Jurkat, Clone E6-1 (cell line): ENCODE measurements around the gene ZNF599. TPM values are rescaled to one million over a fixed set of nuclear protein-coding genes. Genes with fewer than 3 reads are reported as not detected.
"Not testable (repeated sequence)": the region's sequence is repeated elsewhere in the genome, so short reads cannot be mapped to it uniquely, and the experiment has no call there.

Source experiments
- DNase-seq: peaks from one replicate; pipeline ENCODE4 v3.0.0-alpha.2; 2011; ENCODE audit warnings: low read depth, low spot score
- H3K4me3 ChIP-seq: 2 replicates; pipeline ENCODE4 v1.5.1; 2011; ENCODE audit warnings: mild to moderate bottlenecking, low read length, control low read depth, moderate library complexity
- polyA plus RNA-seq: library from polyadenylated mRNA; unstranded; fragments of >200 nt; gene quantifications from one replicate; pipeline ENCODE4 v1.2.1, GENCODE V29; 2012; ENCODE audit warnings: missing spikeins; ENCODE audit not compliant: insufficient read length, insufficient read depth

Gene ZNF599
- polyA plus RNA-seq = 4.5 TPM

DNA sequence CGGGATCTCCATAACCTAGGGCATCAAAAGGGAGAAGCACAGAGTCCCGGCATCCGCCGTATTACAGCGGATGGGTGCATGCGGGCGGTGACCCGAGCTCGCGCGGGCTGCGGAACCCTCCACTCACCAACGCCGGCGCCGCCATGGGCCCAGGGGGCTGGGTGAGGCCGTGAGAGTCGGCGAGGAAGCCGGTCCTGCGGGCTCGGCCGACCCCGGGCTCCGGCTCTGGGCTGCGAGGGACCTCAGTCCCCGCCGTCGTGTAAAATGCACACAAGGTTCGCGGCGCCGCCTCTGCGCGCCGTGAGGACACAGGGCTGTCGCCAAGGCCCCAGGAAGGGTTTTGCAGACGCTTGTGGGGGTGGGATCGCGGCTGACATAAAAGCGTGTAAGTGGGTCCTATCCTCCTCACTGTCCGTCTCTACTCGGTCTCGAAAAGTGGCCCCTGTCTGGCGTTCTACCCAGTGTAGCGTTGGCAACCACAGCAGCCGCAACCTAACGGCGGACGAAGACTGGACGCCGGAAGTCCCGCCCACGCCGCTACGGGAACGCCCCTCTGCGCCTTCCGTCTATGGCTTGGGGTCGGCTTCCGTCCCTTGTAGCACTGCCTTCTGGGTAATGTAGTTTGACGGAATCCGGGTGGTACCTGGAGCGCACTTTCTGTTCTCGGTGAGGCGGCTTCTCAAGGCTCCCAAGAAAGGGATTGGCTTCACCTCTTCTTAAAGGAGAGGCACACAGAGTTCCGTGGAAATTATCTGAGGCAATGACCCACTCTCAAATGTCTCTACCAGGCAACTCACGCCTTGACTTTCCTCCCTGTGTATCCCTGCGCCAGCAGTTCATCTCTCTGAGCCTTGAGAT is at the start of gene ZNF599:
ZNF599 (minus strand) TSS at position 519 of the 858 bp plus-strand sequence; CDS start at position 145, 374 bp downstream.
- H3K4me3 ChIP-seq = peak within 1 kb of the TSS; percentile 80
- DNase-seq = peak; percentile 87

DNA sequence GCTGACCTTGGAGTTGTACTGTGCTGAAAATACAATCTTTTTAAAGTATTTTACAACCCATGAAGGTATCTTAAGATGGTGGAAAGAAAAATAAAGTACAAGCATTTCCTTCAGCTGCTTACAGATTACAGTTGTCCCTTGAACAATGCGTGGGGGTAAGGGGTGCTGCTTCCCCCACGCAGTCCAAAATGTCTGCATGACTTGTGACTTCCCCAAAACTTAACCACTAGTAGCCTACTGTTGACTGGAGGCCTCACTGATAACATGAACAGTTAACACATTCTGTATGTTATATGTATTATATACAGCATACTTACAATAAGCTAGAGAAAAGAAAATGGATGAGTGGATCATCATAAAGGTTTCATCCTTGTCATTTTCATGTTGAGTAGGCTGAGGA is 45.3 kb upstream of the ZNF599 start:
- DNase-seq = no peak
- no peak overlapping the region for H3K4me3 ChIP-seq

DNA sequence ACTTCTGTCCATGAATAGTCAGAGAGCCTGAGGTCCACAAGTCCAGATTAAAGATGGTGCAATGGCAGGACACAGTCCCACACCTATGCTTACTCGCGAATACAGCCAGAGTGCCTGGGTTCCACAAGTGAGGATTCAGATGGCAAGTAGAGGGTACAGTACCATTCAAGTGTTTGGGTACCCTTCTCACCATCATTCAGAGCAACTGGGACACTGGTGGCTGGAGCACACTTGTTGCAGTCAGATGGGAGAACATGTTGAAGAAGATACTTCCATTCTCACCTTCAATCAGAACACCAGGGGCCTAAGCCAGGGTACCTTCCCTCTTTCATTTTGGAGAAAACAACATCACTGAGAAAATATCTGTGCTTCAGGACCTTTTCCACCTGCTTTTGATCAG is 43.7 kb upstream of the ZNF599 start:
- no peak for DNase-seq
- no peak overlapping the region for H3K4me3 ChIP-seq

DNA sequence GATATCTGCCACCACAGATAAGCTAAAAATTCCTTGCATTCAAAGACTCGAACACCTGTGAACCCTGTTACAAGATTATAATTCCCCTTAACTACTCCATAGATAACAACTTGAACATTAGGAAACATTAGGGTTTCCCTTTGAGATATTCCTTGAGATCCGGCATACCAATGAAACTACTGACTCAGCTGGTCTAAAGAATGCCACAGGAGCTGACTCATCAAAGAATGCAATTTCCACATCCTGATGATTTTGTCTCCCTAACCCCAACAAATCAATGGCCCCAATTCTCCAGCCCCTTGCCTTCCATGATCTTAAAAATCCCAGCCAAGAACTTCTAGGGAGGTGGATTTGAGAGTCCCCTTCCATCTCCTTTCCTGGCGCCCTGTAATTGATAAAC is 35.6 kb upstream of the ZNF599 start:
- no peak for DNase-seq
- H3K4me3 ChIP-seq = no peak overlapping the region

DNA sequence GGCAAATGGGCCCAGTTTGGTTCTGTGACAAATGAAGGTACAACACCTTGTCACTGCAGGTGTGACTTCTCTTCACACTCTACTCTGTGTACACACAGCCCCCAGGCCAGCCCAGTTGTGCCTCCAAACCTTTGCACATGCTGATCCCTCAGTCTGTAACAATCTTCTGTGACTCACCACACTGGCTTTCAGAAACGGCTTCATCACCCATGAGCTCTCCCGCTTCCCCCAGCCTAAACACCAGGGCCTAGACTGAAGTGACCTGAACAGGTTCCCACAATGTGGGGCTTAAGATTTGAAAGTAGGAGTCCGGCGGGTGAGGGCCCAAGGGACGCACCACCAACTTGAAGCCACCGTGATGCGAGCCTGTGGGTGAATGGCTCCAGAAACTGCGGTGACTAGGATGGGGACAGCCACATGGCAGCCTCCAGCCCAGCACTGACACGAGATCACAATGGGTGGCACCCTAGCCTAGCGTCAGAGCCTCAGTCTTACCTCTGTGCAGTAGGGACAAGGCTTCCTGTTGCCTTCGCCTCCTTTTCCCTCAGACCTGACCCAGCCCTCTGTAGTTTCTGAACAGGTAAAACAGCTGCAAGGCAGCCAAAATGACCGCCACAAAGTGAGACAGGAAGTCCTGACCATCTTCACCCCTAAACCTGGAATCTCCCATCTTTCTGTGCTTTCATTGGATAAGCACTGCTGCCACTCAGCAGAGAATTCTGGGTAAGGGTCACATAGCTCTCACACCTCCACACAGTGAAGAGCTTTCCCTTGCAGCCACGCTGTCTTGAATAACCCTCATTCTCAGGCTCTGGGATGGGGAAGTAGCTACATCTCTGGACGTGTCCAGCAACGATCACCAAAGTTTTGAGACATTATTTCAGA is 34.2 kb upstream of the ZNF599 start:
- H3K4me3 ChIP-seq = no peak overlapping the region
- no peak for DNase-seq

DNA sequence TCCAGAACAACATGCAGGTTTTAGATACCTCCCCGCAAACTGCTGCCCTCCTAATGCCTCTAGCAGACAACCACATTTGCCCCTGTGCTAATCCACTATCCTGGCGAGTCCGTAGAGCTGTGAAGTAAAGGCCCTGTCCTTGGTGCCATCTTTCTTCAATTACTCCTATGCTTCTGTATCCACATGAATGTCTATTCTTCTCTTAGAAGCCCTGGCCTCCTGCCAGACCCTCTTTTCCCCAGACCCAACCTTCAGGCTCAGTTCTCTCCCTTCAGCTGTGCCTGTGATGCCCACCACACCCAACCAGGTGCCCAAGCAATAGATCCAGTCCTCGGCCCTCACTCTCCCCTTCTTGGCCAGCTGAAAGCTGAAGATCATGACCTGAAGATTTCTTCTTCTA is 31.1 kb upstream of the ZNF599 start:
- DNase-seq = no peak
- no peak overlapping the region for H3K4me3 ChIP-seq

DNA sequence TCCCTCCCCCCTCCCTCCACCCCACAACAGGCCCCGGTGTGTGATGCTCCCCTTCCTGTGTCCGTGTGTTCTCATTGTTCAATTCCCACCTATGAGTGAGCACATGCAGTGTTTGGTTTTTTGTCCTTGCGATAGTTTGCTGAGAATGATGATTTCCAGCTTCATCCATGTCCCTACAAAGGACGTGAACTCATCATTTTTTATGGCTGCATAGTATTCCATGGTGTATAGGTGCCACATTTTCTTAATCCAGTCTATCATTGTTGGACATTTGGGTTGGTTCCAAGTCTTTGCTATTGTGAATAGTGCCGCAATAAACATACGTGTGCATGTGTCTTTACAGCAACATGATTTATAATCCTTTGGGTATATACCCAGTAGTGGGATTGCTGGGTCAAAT is 23.9 kb upstream of the ZNF599 start:
- DNase-seq, H3K4me3 ChIP-seq: not testable (repeated sequence)

DNA sequence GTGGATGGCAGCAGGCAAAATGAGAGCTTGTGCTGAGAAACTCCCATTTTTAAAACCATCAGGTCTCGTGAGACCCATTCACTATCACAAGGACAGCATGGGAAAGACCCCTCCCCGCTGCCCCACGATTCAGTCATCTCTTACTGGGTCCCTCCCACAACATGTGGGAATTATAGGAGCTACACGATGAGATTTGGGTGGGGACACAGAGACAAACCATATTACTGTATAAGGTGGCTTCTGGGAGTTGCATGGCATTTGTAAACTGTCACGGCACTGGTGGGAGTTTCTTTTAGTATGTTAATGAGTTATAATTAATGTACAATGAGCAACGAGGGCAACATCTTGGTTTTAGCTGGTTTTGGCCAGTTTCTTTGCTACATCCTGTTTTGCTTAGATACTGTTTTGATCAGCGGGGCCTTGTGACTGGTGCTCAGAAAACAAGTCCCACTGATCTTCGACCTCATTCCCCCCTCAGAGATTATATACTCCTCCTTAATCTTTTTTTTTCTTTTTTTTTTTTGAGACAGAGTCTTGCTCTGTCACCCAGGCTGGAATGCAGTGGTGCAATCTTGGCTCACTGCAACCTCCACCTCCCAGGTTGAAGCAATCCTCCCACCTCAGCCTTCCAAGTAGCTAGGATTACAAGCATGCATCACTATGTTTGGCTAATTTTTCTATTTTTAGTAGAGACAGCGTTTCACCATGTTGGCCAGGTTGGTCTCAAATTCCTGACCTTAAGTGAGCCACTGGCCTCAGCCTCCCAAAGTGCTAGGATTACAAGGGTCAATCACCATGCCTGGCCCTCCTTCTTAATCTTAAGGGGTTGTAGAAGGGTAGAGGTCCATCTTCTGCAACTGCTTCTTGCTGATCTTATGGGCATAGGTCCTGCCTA is 21.3 kb upstream of the ZNF599 start:
- no peak for DNase-seq
- H3K4me3 ChIP-seq = no peak overlapping the region

DNA sequence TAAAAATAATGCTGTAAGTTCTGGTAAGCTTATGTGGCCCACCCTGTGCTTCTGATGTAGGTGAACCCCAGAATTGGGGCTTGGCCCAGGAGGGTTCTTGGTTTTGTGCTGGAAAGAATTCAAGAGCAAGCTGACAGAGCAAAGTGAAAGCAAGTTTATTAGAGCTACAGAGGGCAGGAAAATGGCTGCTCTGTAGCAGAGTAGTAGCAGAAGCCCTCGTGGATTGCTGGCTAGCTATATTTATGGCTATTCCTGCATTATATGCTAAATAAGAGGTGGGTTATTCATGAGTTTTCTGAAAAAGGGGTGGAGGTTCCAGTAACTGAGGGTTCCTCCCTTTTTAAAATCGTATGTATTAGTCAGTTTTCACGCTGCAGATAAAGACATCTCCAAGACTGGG is 20.6 kb upstream of the ZNF599 start:
- no peak overlapping the region for H3K4me3 ChIP-seq
- no peak for DNase-seq

DNA sequence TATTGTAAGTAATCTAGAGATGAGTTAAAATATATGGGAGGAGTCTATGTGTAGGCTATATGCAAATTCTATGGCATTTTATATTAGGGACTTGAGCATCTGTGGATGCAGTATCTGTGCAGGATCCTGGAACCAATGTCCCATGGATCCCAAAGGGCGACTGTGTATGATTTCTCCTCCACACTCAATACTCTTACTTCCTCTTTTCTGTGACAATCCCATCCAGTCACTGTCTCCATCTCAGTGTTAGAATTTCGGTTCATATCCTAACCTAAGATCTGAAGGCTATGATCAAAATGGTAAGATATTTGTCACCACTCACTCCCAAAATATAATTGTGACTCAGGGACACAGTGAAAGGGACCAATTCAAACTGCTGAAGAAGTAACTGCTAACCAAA is 15.1 kb upstream of the ZNF599 start:
- H3K4me3 ChIP-seq = no peak overlapping the region
- DNase-seq = no peak

DNA sequence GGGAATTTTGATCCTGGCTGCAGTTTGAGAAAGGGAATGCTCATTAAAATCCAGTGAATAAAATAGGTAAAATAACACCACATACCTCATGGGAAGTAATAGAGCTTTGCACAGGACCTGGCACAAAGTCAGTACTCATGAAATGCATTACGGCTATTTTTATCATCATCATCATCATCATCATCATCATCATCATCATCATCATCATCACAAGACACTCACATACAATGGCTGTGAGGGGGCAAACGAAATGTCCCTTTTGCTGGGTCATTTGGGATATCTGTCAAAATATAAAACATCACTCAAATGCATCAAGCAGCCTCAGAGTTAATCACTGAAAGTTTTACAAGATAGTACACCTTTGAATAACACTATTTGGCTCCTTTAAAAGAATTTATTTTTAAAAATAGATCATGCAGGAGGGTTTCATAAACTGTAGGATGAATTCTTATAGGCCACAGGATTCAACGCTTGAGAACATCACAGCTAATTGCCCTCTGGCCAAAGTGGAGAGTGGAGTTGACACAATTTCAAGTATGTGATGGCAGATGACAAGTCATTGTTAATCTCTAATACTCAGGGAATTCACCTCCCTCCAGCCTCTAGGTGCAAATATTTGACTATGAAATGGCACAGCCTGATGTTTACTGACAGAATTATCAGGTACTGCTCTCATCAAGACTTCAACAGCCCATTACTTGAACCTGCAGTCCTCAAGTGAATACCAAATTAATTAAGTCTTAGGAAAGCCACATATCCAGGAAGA is 14.2 kb upstream of the ZNF599 start:
- DNase-seq = no peak
- H3K4me3 ChIP-seq = no peak overlapping the region

DNA sequence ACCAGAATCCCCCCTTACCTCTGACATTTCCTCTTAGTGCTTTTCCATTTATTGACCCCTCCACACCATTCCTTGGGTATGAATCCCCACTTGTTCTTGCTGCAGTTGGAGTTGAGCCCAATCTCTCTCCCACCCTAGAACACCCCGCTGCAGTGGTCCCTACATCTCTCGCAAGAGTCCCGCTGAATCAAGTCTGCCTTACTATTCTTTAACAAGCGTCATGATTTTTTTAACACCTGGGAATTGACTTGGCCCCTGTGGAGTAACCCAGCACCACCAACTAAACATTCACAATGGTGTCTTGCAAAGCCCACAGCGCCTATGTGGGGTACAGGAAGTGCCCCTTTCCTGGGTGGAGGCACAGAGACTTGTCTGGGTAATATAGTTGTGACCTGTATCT is 13.2 kb upstream of the ZNF599 start:
- DNase-seq = no peak
- H3K4me3 ChIP-seq = no peak overlapping the region

DNA sequence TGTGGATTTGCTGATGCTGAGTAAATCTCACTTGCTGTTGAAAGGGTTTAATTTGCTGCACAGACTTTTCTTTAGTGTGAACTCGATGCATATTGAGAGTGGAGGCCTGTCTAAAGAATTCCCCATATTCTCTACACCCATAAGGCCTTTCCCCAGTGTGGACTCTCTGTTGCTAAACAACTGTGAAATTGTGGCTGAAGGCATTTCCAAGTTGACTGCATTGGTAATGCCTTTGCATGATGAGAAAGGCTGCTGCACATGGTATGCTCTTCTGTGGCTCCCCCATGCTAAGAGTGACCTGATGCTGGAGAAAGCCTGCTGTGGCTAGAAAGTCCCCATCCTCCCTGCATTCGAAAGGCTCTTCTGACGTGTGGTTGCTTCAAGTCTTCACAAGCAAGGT is 6.6 kb upstream of the ZNF599 start:
- no peak for DNase-seq

DNA sequence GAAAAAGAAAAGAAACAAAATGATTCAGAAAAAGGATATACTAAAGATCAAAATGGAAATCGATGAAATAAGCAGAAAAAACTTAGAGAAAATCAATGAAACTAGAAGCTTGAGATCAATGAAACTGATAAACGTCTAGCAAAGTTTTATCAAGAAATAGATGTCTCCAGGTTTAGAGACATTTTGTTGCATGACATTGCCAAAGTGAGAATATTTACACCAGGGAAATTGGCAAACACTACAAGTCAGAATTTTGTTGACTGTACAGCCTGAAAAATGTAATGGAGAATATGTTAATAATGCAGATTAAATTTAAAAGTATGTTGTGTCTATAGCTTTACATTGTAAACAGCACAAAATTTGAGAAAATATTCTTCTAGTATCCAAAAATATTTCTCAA is 5.3 kb upstream of the ZNF599 start:
- H3K4me3 ChIP-seq = no peak overlapping the region
- DNase-seq = no peak

More for the DNA sequence above, 6.6 kb upstream of the ZNF599 start:
- H3K4me3 ChIP-seq = no peak overlapping the region

DNA sequence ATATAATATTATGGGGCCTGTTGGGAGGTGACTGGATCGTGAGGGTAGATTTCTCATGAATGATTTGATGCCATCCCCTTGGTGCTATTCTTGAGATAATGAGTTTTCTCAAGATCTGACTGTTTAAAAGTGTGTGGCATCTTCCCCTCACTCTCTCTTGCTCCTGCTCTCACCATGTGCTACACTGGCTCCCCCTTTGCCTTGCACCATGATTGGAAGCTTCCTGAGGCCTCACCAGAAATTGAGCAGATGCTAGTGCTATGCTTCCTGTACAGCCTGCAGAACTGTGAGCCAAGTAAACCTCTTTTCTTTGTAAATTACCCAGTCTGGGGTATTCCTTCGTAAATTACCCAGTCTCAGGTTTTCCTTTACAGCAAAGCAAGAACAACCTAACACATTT is 1.8 kb upstream of the ZNF599 start:
- H3K4me3 ChIP-seq = no peak overlapping the region
- no peak for DNase-seq

DNA sequence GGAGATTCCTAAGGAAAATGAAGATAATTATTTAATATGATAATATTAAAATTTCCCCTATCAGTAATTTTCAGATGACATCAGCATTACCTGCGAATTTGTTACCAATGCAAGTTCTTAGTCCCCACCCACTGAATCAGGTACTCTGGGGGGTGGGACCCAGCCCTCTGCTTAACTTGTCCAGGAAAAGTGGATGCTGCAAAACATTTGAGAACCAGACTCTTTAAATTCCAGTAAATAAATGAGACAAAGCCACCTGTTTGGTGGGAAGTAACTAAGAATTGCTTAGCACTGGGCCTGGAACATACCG is 495 bp upstream of the ZNF599 start:
- DNase-seq = no peak

DNA sequence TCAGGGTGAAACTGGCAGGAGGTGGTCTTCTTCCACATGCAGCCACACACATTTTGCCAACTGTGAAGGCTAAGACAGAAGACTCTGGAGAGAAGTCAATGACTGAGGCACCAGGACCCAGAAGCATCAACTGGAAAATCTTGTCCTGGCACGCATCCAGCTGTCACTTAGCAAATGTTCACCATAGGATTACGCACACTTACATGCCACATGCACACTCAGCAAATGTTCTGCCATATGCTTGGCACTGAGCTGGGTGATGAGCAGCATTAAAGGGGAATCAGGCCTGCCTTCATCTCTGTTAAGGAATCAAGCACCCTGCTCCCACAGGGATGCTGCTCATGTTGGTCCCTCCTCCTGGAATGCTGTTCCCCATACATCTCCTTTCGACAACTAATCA is 5.1 kb downstream of the ZNF599 start:
- no peak for DNase-seq
- no peak overlapping the region for H3K4me3 ChIP-seq

More for the DNA sequence above, 495 bp upstream of the ZNF599 start:
- H3K4me3 ChIP-seq = peak overlapping the region; percentile 80

DNA sequence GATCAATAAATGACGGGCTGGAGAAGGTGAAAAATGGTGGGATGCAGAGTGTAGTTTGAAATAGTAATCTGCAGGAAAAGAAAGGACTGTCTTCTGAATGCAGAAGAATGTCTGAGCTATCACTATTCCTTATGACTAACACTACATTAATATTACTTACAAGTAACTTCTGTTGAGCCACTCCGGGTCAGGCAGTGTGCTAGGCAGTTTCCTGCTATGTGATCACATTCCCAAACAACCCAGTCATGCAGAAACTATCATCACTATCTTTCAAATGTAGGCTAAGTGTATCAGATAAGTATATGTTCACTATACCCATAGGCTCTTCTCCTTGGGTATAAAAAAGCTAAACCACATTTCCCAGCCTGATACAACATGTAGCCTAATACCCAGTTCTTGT is 6.6 kb downstream of the ZNF599 start:
- no peak overlapping the region for H3K4me3 ChIP-seq
- no peak for DNase-seq
